ENCODE measurements around the gene PPP1R36. TPM values are rescaled to one million over a fixed set of nuclear protein-coding genes. Genes with fewer than 3 reads are reported as not detected.
A peak's percentile ranks its signal among the peaks of the same experiment; 100 is the strongest.

The PPP1R36 gene
- total and polyA plus RNA-seq, 7 donors: 1.1 to 8.6 (median 2.3) TPM; not detected in 2

DNA sequence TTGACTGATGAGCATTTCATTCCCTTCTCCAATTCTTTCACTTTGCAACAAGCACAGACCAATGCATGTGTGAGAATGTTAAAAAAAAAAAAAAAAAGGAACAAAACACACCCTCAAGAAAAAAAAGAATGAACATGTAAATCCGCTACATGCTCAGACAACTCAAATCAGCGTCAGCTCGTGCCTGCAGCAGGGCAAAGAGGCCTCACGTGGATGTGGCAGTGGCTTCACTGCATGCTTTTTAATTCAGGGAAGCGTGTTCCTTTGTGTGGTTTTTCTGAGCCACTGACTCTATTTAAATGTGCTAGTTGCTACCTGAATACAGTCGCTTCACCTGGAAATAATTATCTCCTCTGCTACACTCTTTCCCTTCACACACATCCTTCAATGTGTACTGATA is 55.1 kb downstream of the PPP1R36 start:
- DNase-seq: no peak
- H3K36me3 ChIP-seq: no peaks in the 10 kb centered on the region
- H3K4me3 ChIP-seq: no peak overlapping the region
- TF ChIP-seq, protein P1, sequence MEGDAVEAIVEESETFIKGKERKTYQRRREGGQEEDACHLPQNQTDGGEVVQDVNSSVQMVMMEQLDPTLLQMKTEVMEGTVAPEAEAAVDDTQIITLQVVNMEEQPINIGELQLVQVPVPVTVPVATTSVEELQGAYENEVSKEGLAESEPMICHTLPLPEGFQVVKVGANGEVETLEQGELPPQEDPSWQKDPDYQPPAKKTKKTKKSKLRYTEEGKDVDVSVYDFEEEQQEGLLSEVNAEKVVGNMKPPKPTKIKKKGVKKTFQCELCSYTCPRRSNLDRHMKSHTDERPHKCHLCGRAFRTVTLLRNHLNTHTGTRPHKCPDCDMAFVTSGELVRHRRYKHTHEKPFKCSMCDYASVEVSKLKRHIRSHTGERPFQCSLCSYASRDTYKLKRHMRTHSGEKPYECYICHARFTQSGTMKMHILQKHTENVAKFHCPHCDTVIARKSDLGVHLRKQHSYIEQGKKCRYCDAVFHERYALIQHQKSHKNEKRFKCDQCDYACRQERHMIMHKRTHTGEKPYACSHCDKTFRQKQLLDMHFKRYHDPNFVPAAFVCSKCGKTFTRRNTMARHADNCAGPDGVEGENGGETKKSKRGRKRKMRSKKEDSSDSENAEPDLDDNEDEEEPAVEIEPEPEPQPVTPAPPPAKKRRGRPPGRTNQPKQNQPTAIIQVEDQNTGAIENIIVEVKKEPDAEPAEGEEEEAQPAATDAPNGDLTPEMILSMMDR (IDR thresholded peaks at IDR 0.05): no peak
- TF ChIP-seq EP300 (IDR thresholded peaks at IDR 0.05) (no peak), POLR2AphosphoS5 (IDR thresholded peaks at IDR 0.05) (no peak), POLR2A (IDR thresholded peaks at IDR 0.05) (no peak)
- H3K27ac ChIP-seq: no peak overlapping the region
- H3K4me1 ChIP-seq: no peaks in the 10 kb centered on the region
- no peaks in the 10 kb centered on the region for H3K9me3 ChIP-seq
- H3K27me3 ChIP-seq: no peaks in the 10 kb centered on the region
- 74 to 85% methylated on average over 6 of the region's 6 CpGs for whole genome bisulfite sequencing, 2 donors
- intact Hi-C loops (cut with DNase I): no loop called here

DNA sequence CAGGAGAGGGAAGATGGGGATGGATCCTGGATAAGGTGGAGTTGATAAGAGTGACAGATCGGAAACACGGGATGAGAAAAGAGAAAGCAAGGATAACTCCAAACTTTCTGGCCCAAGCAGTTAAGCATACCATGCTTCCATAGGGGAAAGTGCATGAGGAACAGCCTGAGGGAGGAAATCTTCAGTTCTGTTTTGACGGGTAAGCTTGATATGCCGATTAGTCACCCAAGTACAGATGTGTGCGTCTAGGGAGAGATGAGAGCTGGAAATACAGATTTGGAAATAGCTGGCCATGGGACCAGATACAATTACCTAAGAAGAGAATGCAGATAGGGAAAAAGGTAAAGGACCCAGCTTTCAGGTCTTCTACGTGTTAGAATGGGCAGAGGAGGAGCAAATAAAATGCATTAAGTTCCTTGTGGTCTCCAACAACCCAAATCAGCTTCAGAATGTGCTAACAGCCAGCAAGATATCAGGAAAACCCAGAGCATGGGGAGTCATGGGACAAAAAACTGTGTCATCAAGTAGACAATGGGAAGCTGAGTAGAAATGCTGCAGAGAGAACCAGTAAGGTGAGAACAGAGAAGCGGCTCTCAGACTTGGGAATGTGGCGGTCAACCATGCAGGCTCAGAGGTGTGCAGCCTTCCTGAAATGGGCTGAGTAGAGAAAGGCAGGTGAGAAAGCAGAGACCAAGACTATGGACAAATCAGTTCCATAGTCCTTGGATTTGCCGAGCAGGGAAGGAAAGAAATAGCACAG is 56.3 kb downstream of the PPP1R36 start:
- H3K27me3 ChIP-seq: no peaks in the 10 kb centered on the region
- no peak for DNase-seq
- peaks cover 0 to 9% (median 6%) of the 10 kb centered on the region in 4 donors for H3K4me1 ChIP-seq
- H3K36me3 ChIP-seq: no peaks in the 10 kb centered on the region
- intact Hi-C loops (cut with DNase I): no loop called here
- 95% methylated on average over 9 of the region's 9 CpGs for WGBS, 2 donors
- no peak overlapping the region for H3K4me3 ChIP-seq
- TF ChIP-seq POLR2AphosphoS5 (IDR thresholded peaks at IDR 0.05): no peak
- TF ChIP-seq, protein P1 (IDR thresholded peaks at IDR 0.05): no peak
- no peak for TF ChIP-seq POLR2A (IDR thresholded peaks at IDR 0.05)
- TF ChIP-seq EP300 (IDR thresholded peaks at IDR 0.05): no peak
- no peak overlapping the region for H3K27ac ChIP-seq
- H3K9me3 ChIP-seq: no peaks in the 10 kb centered on the region

DNA sequence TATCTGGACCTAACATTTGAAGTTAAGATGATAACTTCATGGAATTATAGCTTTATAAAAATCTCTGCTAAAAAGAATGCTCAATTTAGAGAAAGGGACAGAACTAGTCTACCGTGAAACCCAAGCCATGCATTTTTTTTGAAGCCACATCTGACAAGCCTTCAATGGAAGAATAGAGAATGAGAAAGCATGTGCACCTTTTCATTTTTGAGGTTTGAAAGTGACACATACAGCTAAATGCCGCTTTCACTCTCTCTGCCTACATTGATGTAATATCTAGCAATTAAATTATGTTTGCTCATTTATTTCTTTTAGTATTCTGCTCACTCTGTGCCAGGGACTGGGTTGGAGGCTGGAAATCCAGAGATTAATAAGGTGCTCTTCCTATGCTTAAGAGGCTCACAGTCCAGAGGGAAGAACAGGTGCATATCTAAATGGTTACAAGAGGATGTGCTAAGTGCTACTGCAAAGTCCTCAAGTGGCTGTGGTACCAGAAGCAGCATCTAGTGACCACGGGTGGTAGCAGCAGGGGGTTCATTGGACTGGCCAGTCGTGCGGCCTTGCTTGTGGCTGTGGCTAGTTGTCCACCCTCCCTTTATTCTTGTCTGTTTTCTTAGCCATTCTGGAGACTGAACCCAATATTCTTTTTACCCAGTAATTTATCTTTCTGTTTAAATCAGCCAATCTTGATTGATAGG is 60.4 kb downstream of the PPP1R36 start:
- no peaks in the 10 kb centered on the region for H3K27me3 ChIP-seq
- no peak overlapping the region for H3K4me3 ChIP-seq
- H3K36me3 ChIP-seq: no peaks in the 10 kb centered on the region
- DNase-seq: no peak
- no peaks in the 10 kb centered on the region for H3K9me3 ChIP-seq
- TF ChIP-seq, protein P1 (IDR thresholded peaks at IDR 0.05): no peak
- TF ChIP-seq EP300 (IDR thresholded peaks at IDR 0.05) (no peak), POLR2AphosphoS5 (IDR thresholded peaks at IDR 0.05) (no peak), POLR2A (IDR thresholded peaks at IDR 0.05) (no peak)
- H3K27ac ChIP-seq: peak overlapping the region in 2 of 4 donors; percentile 77 to 81
- H3K4me1 ChIP-seq: peaks cover 0 to 48% (median 30%) of the 10 kb centered on the region in 4 donors
- intact Hi-C loops (cut with DNase I): loop anchor here (5.0 kb wide), 1 partner anchor 43 kb away; no protein-coding TSS in a partner anchor
- WGBS, 2 donors: 86 to 92% methylated on average over 5 of the region's 5 CpGs

DNA sequence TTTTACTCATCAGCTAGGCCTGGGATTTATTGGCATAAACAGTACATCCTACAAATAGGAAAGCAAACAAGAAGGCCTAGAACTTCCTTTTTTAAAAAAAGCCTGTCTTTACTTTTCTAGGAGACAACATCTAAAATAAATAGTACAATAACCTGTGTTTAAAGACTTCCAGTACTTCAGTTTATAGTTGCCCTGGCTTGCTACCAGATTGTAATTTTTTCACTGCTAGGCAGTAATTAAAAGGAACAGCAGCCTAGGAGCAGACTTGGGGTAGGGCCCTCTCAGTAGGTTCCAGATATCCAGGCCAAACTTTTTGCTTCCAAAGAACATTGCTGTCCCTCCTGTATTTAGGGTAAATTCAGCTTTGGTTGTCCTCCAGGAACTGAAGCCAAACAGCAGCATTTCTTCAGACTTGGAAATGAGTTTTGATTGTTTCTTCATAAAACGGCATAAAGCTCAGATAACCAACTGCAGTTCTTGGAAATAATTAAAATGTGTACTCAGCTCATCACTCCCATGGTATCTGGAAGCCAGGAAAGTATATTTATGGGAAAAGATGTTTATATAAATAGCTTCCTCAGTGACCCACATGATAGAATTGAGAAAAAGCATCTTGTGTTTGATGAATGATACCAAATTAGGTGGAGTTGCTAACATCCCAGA is 61.7 kb downstream of the PPP1R36 start:
- intact Hi-C loops (cut with DNase I): loop anchor here (5.0 kb wide), 1 partner anchor 44 kb away; no protein-coding TSS in a partner anchor
- peak overlapping the region; percentile 62 to 81 (median 78) for H3K27ac ChIP-seq
- H3K4me1 ChIP-seq: peaks cover 0 to 48% (median 30%) of the 10 kb centered on the region in 4 donors
- DNase-seq: no peak
- no peaks in the 10 kb centered on the region for H3K36me3 ChIP-seq
- H3K27me3 ChIP-seq: no peaks in the 10 kb centered on the region
- 9 to 56% methylated on average over 1 of the region's 1 CpG for WGBS, 2 donors
- no peak overlapping the region for H3K4me3 ChIP-seq
- H3K9me3 ChIP-seq: no peaks in the 10 kb centered on the region
- TF ChIP-seq POLR2AphosphoS5 (IDR thresholded peaks at IDR 0.05) (peak in 3 of 4 donors; percentile 13 to 58 (median 27)), EP300 (IDR thresholded peaks at IDR 0.05) (no peak)

DNA sequence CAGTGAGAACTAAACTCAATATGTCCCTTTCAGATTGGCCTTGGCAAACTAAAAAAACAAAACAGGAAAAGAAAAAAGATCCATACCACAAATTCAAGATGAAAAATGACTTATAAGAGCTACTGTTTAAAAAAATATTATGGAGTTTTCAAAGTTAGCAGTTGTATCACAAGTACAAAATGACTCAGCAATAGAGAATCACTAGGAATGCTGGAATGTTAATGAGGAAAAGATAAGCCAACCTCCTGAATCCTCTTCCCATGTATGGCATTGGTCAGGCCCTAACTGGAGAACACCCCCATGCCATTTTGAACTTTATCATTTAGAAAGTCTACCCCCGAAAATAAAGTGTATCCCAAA is 62.2 kb downstream of the PPP1R36 start:
- Histone ChIP-seq H3K9me3 (no peaks in the 10 kb centered on the region), H3K27me3 (no peaks in the 10 kb centered on the region), H3K4me1 (peaks cover 0 to 48% (median 30%) of the 10 kb centered on the region in 4 donors), H3K36me3 (no peaks in the 10 kb centered on the region), H3K4me3 (no peak overlapping the region), H3K27ac (peak overlapping the region; percentile 62 to 81 (median 78))
- DNase-seq: no peak
- no peak for TF ChIP-seq EP300 (IDR thresholded peaks at IDR 0.05)
- TF ChIP-seq, protein P1 (IDR thresholded peaks at IDR 0.05): no peak
- TF ChIP-seq POLR2AphosphoS5 (IDR thresholded peaks at IDR 0.05): no peak
- TF ChIP-seq POLR2A (IDR thresholded peaks at IDR 0.05): no peak
- WGBS, 2 donors: 86 to 88% methylated on average over 1 of the region's 1 CpG
- intact Hi-C loops (cut with DNase I): loop anchor here (5.0 kb wide), 1 partner anchor 45 kb away; no protein-coding TSS in a partner anchor

All from sigmoid colon (tissue), 7 donors.